Activated B cell treated with CpG ODN at 0.5 μM for 24 hours (primary cell): ENCODE data around the gene EEF1AKMT3. TPM values are rescaled to one million over a fixed set of nuclear protein-coding genes. Genes with fewer than 3 reads are reported as not detected.

Experiments
- ATAC-seq: fragments of 200-7000 bp; cut with Tn5 transposase; one replicate; pipeline ENCODE4 v1.10.0; 2021; ENCODE audit warnings: low read depth, mild to moderate bottlenecking, moderate library complexity
- CTCF ChIA-PET: fragments of 350-600 bp; sonication (Branson Sonifier 250); formaldehyde crosslinking; loops from one replicate; lab custom pipeline; 2021; ENCODE audit warnings: antibody characterized with exemption; lab: Charles Lee
- POLR2A ChIA-PET: fragments of 350-600 bp; sonication (Branson Sonifier 250); formaldehyde crosslinking; loops from one replicate; lab custom pipeline; 2021; ENCODE audit warnings: antibody characterized with exemption; lab: Charles Lee
- DNase-seq: peaks from one replicate; pipeline ENCODE4 v3.0.0; 2022
- H3K27ac Mint-ChIP-seq: one replicate; pipeline ENCODE4 v1.8.0; 2020; ENCODE audit warnings: mixed read lengths
- H3K27me3 Mint-ChIP-seq: one replicate; pipeline ENCODE4 v1.8.0; 2021; ENCODE audit warnings: mixed read lengths
- H3K36me3 Mint-ChIP-seq: one replicate; pipeline ENCODE4 v1.8.0; 2021; ENCODE audit warnings: low read depth, mixed read lengths
- H3K4me1 Mint-ChIP-seq: one replicate; pipeline ENCODE4 v1.8.0; 2021; ENCODE audit warnings: mixed read lengths
- H3K4me3 Mint-ChIP-seq: one replicate; pipeline ENCODE4 v1.8.0; 2020; ENCODE audit warnings: mild to moderate bottlenecking, mixed read lengths
- H3K9me3 Mint-ChIP-seq: one replicate; pipeline ENCODE4 v1.8.0; 2020; ENCODE audit warnings: mixed read lengths
- intact Hi-C: fragments of 100-400 bp; cut with micrococcal nuclease; formaldehyde crosslinking; loops from one replicate; pipeline ENCODE4 v1.15.1; 2024
- total RNA-seq: library from RNA; stranded (reverse); gene quantifications from 2 replicates; pipeline ENCODE4 v1.2.3, GENCODE V29; 2022
- TF ChIP-seq, protein P1 (sequence below): fragments of 200-600 bp; IDR thresholded peaks from one replicate; pipeline ENCODE4 v1.8.0; 2022; ENCODE audit warnings: antibody characterized with exemption, mild to moderate bottlenecking

The EEF1AKMT3 gene
- total RNA-seq, 1 donor from 2014 or later, result 0.60 TPM

GRCh38 chr12:57775044-57775443, 2.6 kb downstream of the EEF1AKMT3 start:
- CTCF ChIA-PET, result interaction anchor here (1.9 kb wide), 1 partner anchor 19 kb away, joined by 5 read pairs; no protein-coding TSS in a partner anchor
- ATAC-seq, result no peak
- peaks cover 12% of the 10 kb centered on the region for H3K36me3 Mint-ChIP-seq

DNA sequence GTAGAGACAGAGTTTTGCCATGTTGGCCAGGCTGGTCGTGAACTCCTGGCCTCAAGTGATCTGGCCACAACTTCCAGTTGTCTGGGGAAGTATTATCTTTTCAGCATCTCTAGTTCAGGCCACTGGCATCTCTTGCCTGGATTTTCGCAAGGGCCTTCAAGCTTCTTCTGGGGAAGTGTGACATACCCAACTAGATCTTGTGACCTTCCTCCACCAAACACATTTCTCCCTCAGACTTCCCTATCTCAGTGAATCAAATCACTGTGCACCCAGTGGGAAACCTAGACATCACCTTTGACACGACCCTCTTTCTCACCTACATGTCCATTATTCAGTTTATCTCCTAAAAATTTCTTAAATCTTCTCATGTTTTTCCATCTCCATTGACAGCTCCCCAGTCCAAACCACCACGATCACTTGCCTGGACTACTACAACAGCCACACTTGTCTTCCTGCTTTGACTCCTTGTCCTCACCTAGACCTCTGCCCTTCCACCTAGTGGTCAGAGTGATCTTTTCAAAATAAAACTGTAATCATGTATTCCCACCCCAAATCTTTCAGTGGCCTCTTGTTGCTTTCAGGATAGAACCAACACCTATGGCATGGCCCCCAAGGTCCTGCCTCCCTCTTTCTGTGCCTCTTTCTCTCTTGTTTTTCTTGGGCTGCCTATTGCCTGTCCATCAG, 3.3 kb downstream of the EEF1AKMT3 start:
- Mint-ChIP-seq H3K4me1 (peaks cover 14% of the 10 kb centered on the region), H3K9me3 (no peaks in the 10 kb centered on the region), H3K4me3 (no peak overlapping the region), H3K27ac (no peak overlapping the region), H3K27me3 (no peaks in the 10 kb centered on the region), H3K36me3 (peaks cover 7% of the 10 kb centered on the region)
- ATAC-seq, result no peak
- TF ChIP-seq, protein P1, sequence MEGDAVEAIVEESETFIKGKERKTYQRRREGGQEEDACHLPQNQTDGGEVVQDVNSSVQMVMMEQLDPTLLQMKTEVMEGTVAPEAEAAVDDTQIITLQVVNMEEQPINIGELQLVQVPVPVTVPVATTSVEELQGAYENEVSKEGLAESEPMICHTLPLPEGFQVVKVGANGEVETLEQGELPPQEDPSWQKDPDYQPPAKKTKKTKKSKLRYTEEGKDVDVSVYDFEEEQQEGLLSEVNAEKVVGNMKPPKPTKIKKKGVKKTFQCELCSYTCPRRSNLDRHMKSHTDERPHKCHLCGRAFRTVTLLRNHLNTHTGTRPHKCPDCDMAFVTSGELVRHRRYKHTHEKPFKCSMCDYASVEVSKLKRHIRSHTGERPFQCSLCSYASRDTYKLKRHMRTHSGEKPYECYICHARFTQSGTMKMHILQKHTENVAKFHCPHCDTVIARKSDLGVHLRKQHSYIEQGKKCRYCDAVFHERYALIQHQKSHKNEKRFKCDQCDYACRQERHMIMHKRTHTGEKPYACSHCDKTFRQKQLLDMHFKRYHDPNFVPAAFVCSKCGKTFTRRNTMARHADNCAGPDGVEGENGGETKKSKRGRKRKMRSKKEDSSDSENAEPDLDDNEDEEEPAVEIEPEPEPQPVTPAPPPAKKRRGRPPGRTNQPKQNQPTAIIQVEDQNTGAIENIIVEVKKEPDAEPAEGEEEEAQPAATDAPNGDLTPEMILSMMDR, result no peak
- DNase-seq, result no peak
- ChIA-PET POLR2A (interaction anchor here (0.6 to 0.7 kb wide), 2 partner anchors 19 to 40 kb away, joined by 4 to 8 read pairs; no protein-coding TSS in a partner anchor), CTCF (interaction anchor here (1.9 kb wide), 1 partner anchor 19 kb away, joined by 5 read pairs; no protein-coding TSS in a partner anchor)
- intact Hi-C loops, result no loop called here

More at GRCh38 chr12:57775044-57775443, 2.6 kb downstream of the EEF1AKMT3 start:
- TF ChIP-seq, protein P1, result no peak
- H3K4me3 Mint-ChIP-seq, result no peak overlapping the region
- H3K27me3 Mint-ChIP-seq, result no peaks in the 10 kb centered on the region
- H3K4me1 Mint-ChIP-seq, result peaks cover 16% of the 10 kb centered on the region
- POLR2A ChIA-PET, result interaction anchor here (0.6 to 0.7 kb wide), 3 partner anchors 18 to 53 kb away, joined by 4 to 8 read pairs (median 8); no protein-coding TSS in a partner anchor
- intact Hi-C loops, result no loop called here
- no peaks in the 10 kb centered on the region for H3K9me3 Mint-ChIP-seq
- DNase-seq, result no peak
- no peak overlapping the region for H3K27ac Mint-ChIP-seq

DNA sequence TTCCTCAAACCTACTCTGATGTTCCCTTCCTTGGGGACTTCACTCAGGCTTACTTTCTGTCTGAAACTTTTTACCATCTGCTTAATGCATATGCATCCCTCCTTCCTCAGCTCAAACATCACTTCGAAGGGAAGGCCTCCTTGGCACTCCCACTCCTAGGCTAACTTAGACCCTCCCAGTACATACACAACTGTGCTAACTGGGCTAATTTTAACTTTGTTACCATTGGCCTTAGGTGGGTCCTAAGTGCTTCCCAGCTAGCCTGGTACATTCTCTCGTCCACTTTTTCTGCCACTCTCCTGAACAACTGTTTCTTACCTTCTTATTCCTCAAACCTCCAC, 3.8 kb downstream of the EEF1AKMT3 start:
- ChIA-PET CTCF (interaction anchor here (1.2 to 1.9 kb wide), 2 partner anchors 10 to 20 kb away, joined by 3 to 5 read pairs; no protein-coding TSS in a partner anchor), POLR2A (no interaction called here)
- TF ChIP-seq, protein P1, result no peak
- Mint-ChIP-seq H3K27ac (no peak overlapping the region), H3K9me3 (no peaks in the 10 kb centered on the region), H3K4me3 (no peak overlapping the region), H3K36me3 (peaks cover 7% of the 10 kb centered on the region), H3K27me3 (no peaks in the 10 kb centered on the region), H3K4me1 (peaks cover 11% of the 10 kb centered on the region)
- no peak for ATAC-seq
- intact Hi-C loops, result no loop called here
- no peak for DNase-seq

DNA sequence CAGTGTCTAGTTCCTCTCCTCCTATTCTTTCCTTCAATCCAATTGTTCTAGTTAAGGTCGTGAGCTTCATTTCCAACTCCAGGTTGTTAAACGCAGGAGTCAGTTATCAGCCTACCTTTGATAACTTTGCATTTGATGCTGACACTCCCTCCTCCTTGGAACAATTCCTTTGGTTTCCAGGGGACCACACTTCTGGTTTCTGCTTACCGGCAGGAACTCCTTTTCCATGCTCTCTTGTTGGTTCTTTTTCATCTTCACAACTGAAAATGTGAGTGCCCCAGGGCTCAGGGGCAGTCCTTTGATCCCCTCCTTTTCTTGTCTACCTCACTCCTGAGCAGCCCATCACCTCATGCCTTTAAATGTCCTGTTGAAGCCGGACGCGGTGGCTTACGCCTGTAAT, 5.0 kb downstream of the EEF1AKMT3 start:
- intact Hi-C loops, result no loop called here
- ATAC-seq (no peak), DNase-seq (no peak)
- TF ChIP-seq, protein P1, result no peak
- Mint-ChIP-seq H3K4me3 (no peak overlapping the region), H3K36me3 (no peaks in the 10 kb centered on the region), H3K9me3 (no peaks in the 10 kb centered on the region), H3K27me3 (no peaks in the 10 kb centered on the region), H3K4me1 (peaks cover 8% of the 10 kb centered on the region), H3K27ac (no peak overlapping the region)
- ChIA-PET CTCF (interaction anchor here (1.2 kb wide), 1 partner anchor 11 kb away, joined by 3 read pairs; no protein-coding TSS in a partner anchor), POLR2A (interaction anchor here (1.5 kb wide), 1 partner anchor 21 kb away, joined by 5 read pairs; no protein-coding TSS in a partner anchor)

- peaks cover 11% of the 10 kb centered on the region for H3K4me1 Mint-ChIP-seq
- DNase-seq, result no peak
- TF ChIP-seq, protein P1, result no peak
- intact Hi-C loops, result no loop called here
- H3K27me3 Mint-ChIP-seq, result no peaks in the 10 kb centered on the region
- H3K9me3 Mint-ChIP-seq, result no peaks in the 10 kb centered on the region
- H3K36me3 Mint-ChIP-seq, result peaks cover 4% of the 10 kb centered on the region
- POLR2A ChIA-PET, result interaction anchor here (1.5 kb wide), 1 partner anchor 22 kb away, joined by 5 read pairs; no protein-coding TSS in a partner anchor
- no peak for ATAC-seq
- H3K4me3 Mint-ChIP-seq, result no peak overlapping the region
- CTCF ChIA-PET, result no interaction called here
- no peak overlapping the region for H3K27ac Mint-ChIP-seq
Observed at GRCh38 chr12:57777911-57778310, 5.5 kb downstream of the EEF1AKMT3 start.
